Measurements from ENCODE around the gene SVEP1. TPM values are rescaled to one million over a fixed set of nuclear protein-coding genes. Genes with fewer than 3 reads are reported as not detected.
"Not testable (repeated sequence)": the region's sequence is repeated elsewhere in the genome, so short reads cannot be mapped to it uniquely, and the experiment has no call there.

The SVEP1 gene
- total RNA-seq, 6 experiments from 2014 or later, result 4.0 to 6.8 (median 5.8) TPM

DNA sequence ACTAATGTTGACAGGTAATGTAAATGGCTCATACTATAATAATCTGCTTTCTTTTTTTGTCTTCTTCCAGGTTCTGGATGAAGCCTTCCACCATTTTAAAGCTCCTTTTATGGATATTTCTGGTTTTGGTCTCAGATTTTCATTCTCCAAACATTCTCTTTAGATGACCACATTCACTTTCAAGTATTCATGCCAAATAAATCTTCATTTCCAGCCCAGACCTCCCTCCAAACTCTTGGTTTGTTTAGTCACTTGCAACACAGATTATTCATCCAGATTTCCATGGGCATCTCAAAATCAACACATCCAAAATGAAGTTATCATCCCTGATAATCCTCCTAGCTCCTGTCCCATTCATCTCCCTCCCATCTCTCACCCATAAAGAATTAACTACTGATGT is 40.3 kb upstream of the SVEP1 start:
- peak; percentile 33 for DNase-seq
- Mint-ChIP-seq H3K27me3 (ENCODE audit: insufficient read depth) (no peaks in the 10 kb centered on the region; the same call in 1 of the 2 replicates), H3K4me3 (no peak overlapping the region), H3K27ac (no peak overlapping the region; the same call in 1 of the 2 replicates), H3K9me3 (no peaks in the 10 kb centered on the region), H3K36me3 (ENCODE audit: low read depth) (no peaks in the 10 kb centered on the region), H3K4me1 (ENCODE audit: low read depth) (peaks cover 32% of the 10 kb centered on the region)
- TF ChIP-seq, protein P1, sequence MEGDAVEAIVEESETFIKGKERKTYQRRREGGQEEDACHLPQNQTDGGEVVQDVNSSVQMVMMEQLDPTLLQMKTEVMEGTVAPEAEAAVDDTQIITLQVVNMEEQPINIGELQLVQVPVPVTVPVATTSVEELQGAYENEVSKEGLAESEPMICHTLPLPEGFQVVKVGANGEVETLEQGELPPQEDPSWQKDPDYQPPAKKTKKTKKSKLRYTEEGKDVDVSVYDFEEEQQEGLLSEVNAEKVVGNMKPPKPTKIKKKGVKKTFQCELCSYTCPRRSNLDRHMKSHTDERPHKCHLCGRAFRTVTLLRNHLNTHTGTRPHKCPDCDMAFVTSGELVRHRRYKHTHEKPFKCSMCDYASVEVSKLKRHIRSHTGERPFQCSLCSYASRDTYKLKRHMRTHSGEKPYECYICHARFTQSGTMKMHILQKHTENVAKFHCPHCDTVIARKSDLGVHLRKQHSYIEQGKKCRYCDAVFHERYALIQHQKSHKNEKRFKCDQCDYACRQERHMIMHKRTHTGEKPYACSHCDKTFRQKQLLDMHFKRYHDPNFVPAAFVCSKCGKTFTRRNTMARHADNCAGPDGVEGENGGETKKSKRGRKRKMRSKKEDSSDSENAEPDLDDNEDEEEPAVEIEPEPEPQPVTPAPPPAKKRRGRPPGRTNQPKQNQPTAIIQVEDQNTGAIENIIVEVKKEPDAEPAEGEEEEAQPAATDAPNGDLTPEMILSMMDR (IDR thresholded peaks at IDR 0.05), result no peak

DNA sequence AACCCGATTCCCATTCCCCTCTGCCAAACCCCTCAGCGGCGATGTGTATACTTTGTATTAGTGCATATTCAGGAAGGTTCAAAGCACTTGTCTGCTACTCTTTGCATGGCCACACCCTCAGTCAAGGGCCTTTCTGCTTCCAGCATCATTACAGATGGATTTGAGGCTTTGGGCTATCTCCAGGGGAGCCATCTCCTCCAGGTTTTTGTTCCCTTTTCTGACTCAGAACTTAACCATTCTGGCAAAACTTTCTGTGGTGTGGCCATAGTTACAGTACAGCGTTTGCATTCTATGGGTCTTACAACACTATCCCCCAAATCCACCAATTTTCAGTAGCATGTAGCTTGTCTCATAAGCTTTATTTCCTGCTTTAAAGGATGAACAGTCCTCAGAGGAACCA is 36.0 kb upstream of the SVEP1 start:
- peak; percentile 50 for DNase-seq
- peaks cover 32% of the 10 kb centered on the region for H3K4me1 Mint-ChIP-seq (ENCODE audit: low read depth)
- no peak overlapping the region for H3K4me3 Mint-ChIP-seq
- H3K27me3 Mint-ChIP-seq (ENCODE audit: insufficient read depth), result no peaks in the 10 kb centered on the region
- H3K36me3 Mint-ChIP-seq (ENCODE audit: low read depth), result no peaks in the 10 kb centered on the region
- peak overlapping the region; percentile 24; the same call in 1 of the 2 replicates for H3K27ac Mint-ChIP-seq
- TF ChIP-seq, protein P1 (IDR thresholded peaks at IDR 0.05), result no peak
- H3K9me3 Mint-ChIP-seq, result no peaks in the 10 kb centered on the region

DNA sequence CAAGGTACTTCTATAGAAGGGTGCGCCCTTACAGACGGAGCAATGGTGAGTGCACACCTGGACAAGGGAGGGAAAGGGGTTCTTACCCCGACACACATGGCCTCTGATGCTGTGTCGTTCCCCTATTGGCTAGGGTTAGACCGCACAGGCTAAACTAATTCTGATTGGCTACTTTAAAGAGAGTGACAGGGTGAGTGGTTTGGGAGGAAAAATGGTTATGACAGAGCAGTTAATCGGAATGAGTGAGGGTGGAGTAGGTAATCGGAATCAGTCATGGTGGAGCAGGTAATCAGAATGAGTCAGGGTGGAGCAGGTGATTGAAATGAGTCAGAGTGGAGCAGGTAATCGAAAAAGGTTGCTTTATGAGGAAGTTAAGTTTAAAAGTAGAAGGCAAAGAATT is 35.0 kb upstream of the SVEP1 start:
- not testable (repeated sequence) for H3K9me3 Mint-ChIP-seq; H3K27me3 Mint-ChIP-seq (ENCODE audit: insufficient read depth); H3K27ac Mint-ChIP-seq; DNase-seq; H3K36me3 Mint-ChIP-seq (ENCODE audit: low read depth); H3K4me3 Mint-ChIP-seq
- H3K4me1 Mint-ChIP-seq (ENCODE audit: low read depth), result peaks cover 23% of the 10 kb centered on the region

DNA sequence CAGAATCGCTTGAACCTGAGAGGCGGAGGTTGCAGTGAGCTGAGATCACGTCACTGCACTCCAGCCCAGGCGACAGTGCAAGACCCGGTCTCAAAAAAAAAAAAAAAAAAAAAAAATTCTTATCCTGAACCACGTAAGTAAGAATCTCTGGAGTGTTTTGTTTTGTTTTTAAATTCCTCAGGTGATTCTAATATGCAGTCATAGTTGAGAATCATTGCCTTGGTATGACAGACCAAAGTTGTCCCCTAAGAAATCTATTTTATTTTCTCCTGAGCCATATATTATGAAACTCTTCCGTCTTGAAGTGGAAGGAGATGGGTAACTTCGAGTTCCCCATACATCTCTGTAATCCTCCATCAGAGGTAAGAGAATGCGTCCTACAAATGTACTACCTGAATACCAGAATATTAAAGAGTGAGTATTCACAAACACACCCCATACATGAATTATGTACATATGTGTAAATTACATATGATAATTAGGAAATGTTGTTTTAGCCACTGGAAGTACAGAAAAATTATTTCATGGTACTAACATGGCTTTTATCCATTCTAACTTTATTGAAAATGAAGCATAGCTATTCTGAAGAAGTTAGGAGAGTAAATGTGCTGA is 26.7 kb upstream of the SVEP1 start:
- Mint-ChIP-seq H3K4me1 (ENCODE audit: low read depth) (peaks cover 34% of the 10 kb centered on the region), H3K36me3 (ENCODE audit: low read depth) (peaks cover 7% of the 10 kb centered on the region; the same call in 1 of the 2 replicates), H3K4me3 (no peak overlapping the region), H3K27me3 (ENCODE audit: insufficient read depth) (no peaks in the 10 kb centered on the region; the same call in 1 of the 2 replicates), H3K27ac (no peak overlapping the region), H3K9me3 (no peaks in the 10 kb centered on the region)
- TF ChIP-seq, protein P1 (IDR thresholded peaks at IDR 0.05), result no peak
- DNase-seq, result peak; percentile 20

DNA sequence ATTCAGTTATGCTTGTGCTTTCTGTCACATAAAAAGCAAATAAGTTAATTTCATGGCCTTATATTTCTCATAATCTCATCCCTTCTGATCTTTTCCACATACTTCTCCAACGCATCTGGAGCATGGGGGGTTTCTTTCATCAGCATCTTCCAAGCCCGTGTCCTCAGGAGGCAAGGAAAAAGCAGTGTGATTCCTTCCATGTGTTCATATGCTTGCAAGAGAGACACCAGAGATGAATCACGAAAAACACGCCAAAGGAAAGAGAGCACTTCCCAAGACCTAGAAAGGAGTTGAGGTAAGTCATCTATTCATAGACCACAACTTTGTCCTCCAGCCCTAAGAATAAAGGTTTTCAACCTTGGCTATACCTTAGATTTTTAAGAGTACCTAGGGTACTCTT is 26.0 kb upstream of the SVEP1 start:
- Mint-ChIP-seq H3K9me3 (no peaks in the 10 kb centered on the region), H3K36me3 (ENCODE audit: low read depth) (peaks cover 7% of the 10 kb centered on the region; the same call in 1 of the 2 replicates), H3K4me1 (ENCODE audit: low read depth) (peaks cover 34% of the 10 kb centered on the region), H3K4me3 (no peak overlapping the region), H3K27ac (no peak overlapping the region), H3K27me3 (ENCODE audit: insufficient read depth) (no peaks in the 10 kb centered on the region; the same call in 1 of the 2 replicates)
- no peak for DNase-seq
- TF ChIP-seq, protein P1 (IDR thresholded peaks at IDR 0.05), result no peak

DNA sequence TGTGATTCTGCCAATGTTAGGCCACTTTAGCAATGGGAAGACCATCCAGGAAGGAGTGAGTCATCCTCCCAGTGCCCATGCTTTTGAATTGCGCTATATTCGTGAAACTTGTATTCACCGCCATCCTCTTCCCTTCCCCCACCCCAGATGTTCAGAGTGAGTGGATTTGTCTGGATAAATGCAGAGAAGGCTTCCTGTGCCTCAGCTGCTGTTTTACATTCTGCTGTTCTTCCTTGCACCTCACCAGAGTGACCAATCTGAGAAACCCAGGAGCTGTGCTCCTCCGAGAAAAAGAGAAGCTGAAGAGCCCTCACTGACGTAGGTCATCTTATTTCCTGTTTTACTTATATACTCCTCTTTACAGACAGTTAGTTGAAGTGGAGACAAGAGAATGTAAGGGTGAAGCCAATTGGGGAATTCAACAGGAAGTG is 24.6 kb upstream of the SVEP1 start:
- H3K9me3 Mint-ChIP-seq, result no peaks in the 10 kb centered on the region
- peaks cover 34% of the 10 kb centered on the region for H3K4me1 Mint-ChIP-seq (ENCODE audit: low read depth)
- no peak overlapping the region for H3K4me3 Mint-ChIP-seq

More for the DNA sequence above, 24.6 kb upstream of the SVEP1 start:
- Mint-ChIP-seq H3K27me3 (ENCODE audit: insufficient read depth) (no peaks in the 10 kb centered on the region; the same call in 1 of the 2 replicates), H3K27ac (no peak overlapping the region), H3K36me3 (ENCODE audit: low read depth) (peaks cover 7% of the 10 kb centered on the region; the same call in 1 of the 2 replicates)
- TF ChIP-seq, protein P1 (IDR thresholded peaks at IDR 0.05), result no peak
- DNase-seq, result no peak

Measured in HFFc6 (cell line).